HG03521 (cell line): Measurements from ENCODE around the gene JADE1.

Source experiments
- ATAC-seq: cut with Tn5 transposase; IDR thresholded peaks from one replicate; pipeline ENCODE4 v1.9.1; 2021; ENCODE audit warnings: mild to moderate bottlenecking, moderate library complexity; ENCODE audit not compliant: unreplicated experiment

JADE1 gene

GRCh38 chr4:128810331-128810870, 901 bp downstream of the JADE1 start:
- no peak for ATAC-seq

GRCh38 chr4:128810871-128811570, 1.5 kb downstream of the JADE1 start:
- ATAC-seq, result peak; percentile 40

DNA sequence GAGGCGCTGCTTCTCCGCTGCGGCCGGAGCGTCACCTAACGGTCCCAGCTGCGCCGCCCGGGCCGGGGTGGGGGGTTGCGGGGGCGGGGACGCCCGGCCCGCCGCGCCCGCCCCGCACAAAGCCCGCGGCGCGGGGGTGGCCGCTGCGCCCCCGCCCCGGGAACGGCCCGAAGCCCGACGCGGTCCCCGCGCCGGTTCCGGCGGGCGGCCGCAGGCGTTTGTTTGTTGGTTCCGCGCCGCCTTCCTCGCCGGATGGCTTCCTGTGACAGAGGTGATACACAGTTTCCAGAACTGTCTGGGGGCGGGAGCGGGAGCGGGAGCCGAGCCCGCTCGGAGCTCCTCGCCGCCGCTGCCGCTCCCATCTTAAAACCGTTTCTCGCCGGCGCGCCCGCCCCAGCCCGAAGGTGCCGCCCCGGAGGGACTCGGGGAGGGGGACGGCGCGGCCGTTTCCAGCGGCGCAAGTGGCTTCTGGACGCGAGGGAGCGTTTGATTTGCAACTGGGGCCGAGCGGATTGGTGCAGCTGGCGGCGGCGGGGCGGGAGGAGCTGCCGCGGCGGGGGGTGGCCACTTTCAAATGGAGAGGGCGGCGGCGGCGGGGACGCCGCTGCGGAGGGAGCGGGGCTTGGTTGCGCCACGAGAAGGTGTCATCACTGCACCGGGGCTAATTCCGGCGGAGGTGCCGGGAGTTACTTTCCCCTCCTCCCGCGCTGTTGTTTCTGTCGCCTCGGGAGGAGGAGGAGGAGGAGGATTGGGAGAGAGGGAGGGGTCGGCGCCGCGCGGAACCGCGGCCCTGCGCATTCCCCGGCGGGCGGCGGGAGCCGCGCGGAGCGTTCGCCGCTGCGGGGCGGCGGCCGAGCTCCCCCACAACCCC, 2.3 kb downstream of the JADE1 start:
- peak; percentile 43 for ATAC-seq

DNA sequence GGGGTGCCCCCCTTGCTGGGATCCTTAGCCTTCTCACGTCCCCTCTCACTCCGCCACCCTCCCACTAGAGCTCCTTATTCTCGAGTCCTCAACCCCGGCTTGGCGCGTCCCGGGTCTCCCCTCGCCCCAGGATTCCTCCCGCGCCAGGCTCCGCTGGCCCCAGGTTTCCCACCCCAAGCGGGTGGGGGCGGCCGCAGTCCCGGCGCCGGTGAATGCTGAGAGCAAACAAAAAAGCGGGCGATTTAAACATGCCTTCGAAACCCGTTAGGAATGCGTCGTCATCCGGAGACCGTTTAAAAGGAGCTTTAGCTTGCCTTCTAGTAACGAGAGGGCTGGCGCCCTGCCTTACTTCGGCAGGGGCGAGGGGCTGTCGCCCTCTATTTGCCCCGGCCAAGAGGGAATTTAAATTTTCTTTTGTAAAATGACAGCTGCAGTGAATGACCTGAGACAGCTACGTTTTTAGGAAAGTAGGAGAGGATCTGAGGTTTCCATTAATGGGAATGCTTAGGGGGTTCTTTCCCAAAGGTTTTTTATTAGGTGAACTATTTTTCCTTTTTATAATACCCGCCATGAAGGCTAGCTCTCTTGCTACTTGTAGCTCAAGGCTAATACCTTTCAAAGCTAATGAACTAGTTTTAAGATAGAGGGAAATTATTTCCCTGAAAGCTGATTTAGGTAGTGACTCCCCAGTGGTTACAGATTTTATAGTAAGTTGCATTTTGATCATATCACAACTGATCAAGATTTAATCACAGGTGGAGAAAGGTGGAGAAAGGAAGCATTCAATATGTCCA, 3.1 kb downstream of the JADE1 start:
- ATAC-seq, result peak; percentile 0

- no peak for ATAC-seq
Measured at GRCh38 chr4:128813965-128814364, 4.5 kb downstream of the JADE1 start.

- ATAC-seq, result no peak
Measured at GRCh38 chr4:128818442-128818841, 8.9 kb downstream of the JADE1 start.

DNA sequence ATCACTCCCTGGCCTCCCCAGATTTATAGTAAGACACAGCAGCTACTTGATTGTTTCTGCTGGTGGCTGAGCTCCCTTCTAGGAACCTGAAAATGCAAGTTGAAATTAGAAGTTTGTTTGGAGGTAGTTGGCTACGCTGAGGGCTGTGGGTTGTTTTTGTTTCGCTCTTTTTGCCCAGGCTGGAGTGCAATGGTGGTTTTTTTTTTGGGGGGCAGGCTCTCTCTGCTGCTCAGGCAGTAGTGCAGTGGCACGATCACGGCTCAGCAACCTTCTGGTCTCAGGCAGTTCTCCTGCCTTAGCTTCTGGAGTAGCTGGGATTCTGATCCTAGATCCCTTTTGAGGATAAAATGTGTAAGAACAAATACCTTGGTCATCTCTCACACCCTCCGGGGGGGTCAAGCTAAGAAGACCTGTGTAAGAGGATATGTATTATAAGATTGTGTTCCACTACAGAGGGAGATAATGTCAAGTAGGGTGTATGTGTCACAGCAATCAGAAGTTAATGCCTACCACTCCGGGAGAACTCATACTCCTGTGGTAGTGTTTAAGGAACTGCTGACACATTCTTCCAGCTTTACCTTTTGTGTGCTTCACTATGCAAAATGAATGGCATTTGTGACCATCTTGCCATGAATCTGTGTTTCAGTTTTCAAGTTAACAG, 9.7 kb downstream of the JADE1 start:
- no peak for ATAC-seq

GRCh38 chr4:128820671-128821070, 11.2 kb downstream of the JADE1 start:
- ATAC-seq, result no peak

DNA sequence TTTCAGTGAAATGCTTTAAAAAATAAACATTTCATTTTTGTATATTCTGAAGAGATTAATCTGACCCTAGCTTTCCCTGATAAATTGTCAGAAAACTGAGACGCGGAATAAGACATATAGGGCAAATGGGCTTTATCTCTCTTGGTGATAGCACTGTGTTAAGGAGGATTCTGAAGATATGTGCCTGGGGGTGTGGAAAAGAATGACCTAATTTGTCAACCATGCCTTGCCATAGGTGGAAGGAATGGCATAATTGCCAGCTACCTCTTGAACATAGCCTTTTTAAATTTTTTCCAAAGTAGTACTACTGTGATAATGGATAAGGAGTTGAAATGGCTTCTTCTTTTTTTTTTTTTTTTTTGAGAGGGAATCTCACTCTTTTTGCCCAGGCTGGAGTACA, 11.7 kb downstream of the JADE1 start:
- no peak for ATAC-seq

DNA sequence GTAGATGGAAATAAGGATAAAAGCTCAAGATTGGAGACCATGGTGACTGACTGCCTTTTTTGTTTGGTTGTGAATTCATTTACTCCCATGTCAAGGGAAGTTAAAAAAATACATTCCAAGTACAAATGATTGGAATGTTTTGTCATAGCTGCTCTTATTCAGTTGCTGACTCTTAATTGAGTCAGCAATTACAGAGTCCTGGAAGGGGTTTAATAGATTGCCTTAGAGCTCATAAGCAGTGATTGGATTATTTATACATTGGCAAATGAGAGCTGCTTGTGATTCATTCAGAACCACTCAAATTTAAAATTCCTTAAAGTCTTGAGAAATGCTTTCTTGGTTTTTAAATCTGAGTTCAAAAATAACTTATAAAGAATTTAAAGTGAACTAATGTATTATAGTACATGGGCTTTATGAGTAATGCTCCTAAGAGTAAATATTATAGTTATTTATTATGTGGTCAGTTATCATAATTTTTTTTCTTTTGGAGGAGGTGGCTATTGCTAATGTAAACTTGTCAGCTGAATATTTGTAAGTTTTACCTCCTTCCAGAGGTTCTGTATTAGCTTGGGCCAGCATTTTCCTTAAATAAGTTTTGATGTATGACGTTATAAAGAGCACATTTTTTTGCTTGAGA, 13.6 kb downstream of the JADE1 start:
- ATAC-seq, result no peak

GRCh38 chr4:128825226-128825625, 15.7 kb downstream of the JADE1 start:
- no peak for ATAC-seq

DNA sequence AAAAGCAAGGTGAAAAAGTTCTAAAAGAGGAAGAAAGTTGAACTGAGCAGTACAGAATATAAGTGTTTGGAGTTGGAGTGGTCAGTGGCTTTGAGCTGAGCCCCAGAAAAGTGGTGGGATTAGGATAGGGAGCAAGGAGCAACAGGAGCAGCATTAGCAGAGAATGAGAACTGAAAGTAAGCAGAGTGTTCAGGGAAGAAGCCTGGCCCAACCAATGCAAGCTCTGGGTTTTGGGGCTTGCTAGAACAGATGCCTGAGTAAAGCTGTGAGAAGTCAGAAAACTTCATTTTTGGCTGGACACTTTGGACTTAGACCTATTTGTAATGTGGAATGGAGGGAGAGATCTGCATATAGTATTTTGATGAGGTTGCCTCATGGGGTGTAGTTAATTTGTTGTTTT, 17.8 kb downstream of the JADE1 start:
- no peak for ATAC-seq

- ATAC-seq, result no peak
Measured at GRCh38 chr4:128830906-128831503, 21.5 kb downstream of the JADE1 start.

- ATAC-seq, result no peak
Measured at GRCh38 chr4:128831531-128832242, 22.2 kb downstream of the JADE1 start.

GRCh38 chr4:128832243-128832625, 22.7 kb downstream of the JADE1 start:
- ATAC-seq, result no peak

DNA sequence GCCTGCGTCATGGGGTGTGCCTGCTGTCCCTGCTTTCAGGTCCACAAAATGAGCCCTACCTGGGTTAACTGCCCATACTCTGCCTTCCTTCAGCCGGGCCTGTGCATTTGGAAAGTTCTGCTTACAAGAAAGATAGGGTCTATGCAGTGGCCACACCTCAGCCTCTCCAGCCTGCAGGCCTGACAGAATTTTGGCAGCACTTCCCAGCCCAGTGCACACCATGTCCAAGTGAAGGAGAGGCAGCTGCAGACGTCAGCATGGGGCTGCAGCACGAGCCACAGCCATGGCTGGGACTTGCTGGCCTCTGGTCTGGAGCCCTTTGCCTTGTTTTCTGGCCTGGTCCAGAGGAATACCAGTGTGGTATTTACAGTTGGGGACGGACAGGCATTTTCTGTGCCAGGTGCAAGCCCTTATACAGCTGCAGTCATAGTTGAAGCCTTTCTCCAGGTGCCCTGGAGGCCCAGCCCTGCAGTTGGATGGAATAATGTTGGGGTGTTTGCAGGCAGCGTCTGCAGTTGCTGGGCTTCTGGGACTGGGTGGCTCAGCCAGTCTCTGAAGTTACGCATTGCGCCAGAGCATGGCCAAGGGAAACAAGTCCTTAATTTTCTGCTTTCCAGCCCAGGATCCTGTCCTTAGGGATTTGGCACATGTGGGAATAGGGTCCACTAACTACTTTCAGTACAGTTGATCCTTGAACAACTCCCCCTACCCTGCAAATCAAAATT, 26.2 kb downstream of the JADE1 start:
- no peak for ATAC-seq

- ATAC-seq, result no peak
Measured at GRCh38 chr4:128837198-128837597, 27.7 kb downstream of the JADE1 start.

GRCh38 chr4:128837679-128838078, 28.2 kb downstream of the JADE1 start:
- no peak for ATAC-seq
